ENCODE data around the gene ROCK2. TPM values are rescaled to one million over a fixed set of nuclear protein-coding genes. Genes with fewer than 3 reads are reported as not detected.
A peak's percentile ranks its signal among the peaks of the same experiment; 100 is the strongest.

ROCK2 gene
- total RNA-seq, 1 donor from 2014 or later: 41.7 TPM

- Mint-ChIP-seq H3K27me3 (no peaks in the 10 kb centered on the region), H3K9me3 (peaks cover 4% of the 10 kb centered on the region), H3K36me3 (peaks cover 9% of the 10 kb centered on the region), H3K27ac (no peak overlapping the region), H3K4me1 (ENCODE audit: unreplicated experiment) (peaks cover 7% of the 10 kb centered on the region), H3K4me3 (no peak overlapping the region)
- TF ChIP-seq, protein P1, sequence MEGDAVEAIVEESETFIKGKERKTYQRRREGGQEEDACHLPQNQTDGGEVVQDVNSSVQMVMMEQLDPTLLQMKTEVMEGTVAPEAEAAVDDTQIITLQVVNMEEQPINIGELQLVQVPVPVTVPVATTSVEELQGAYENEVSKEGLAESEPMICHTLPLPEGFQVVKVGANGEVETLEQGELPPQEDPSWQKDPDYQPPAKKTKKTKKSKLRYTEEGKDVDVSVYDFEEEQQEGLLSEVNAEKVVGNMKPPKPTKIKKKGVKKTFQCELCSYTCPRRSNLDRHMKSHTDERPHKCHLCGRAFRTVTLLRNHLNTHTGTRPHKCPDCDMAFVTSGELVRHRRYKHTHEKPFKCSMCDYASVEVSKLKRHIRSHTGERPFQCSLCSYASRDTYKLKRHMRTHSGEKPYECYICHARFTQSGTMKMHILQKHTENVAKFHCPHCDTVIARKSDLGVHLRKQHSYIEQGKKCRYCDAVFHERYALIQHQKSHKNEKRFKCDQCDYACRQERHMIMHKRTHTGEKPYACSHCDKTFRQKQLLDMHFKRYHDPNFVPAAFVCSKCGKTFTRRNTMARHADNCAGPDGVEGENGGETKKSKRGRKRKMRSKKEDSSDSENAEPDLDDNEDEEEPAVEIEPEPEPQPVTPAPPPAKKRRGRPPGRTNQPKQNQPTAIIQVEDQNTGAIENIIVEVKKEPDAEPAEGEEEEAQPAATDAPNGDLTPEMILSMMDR (conservative IDR thresholded peaks at IDR 0.05): no peak
- no peak for DNase-seq (ENCODE audit: extremely low spot score, unreplicated experiment)
Observed at GRCh38 chr2:11179196-11179595, 165.2 kb downstream of the ROCK2 start.

- no peak overlapping the region for H3K27ac Mint-ChIP-seq
- H3K4me3 Mint-ChIP-seq: no peak overlapping the region
- H3K9me3 Mint-ChIP-seq: peaks cover 4% of the 10 kb centered on the region
- H3K27me3 Mint-ChIP-seq: no peaks in the 10 kb centered on the region
- TF ChIP-seq, protein P1 (conservative IDR thresholded peaks at IDR 0.05): no peak
- no peak for DNase-seq (ENCODE audit: extremely low spot score, unreplicated experiment)
- peaks cover 9% of the 10 kb centered on the region for H3K36me3 Mint-ChIP-seq
- H3K4me1 Mint-ChIP-seq (ENCODE audit: unreplicated experiment): peaks cover 7% of the 10 kb centered on the region
Observed at GRCh38 chr2:11177871-11178690, 166.4 kb downstream of the ROCK2 start.

GRCh38 chr2:11175293-11175795, 169.1 kb downstream of the ROCK2 start:
- no peak overlapping the region for H3K4me3 Mint-ChIP-seq
- no peaks in the 10 kb centered on the region for H3K27me3 Mint-ChIP-seq
- H3K27ac Mint-ChIP-seq: peak overlapping the region; percentile 20
- H3K4me1 Mint-ChIP-seq (ENCODE audit: unreplicated experiment): peaks cover 7% of the 10 kb centered on the region
- no peak for DNase-seq (ENCODE audit: extremely low spot score, unreplicated experiment)
- TF ChIP-seq, protein P1 (conservative IDR thresholded peaks at IDR 0.05): no peak
- peaks cover 6% of the 10 kb centered on the region for H3K36me3 Mint-ChIP-seq
- peaks cover 4% of the 10 kb centered on the region for H3K9me3 Mint-ChIP-seq

DNA sequence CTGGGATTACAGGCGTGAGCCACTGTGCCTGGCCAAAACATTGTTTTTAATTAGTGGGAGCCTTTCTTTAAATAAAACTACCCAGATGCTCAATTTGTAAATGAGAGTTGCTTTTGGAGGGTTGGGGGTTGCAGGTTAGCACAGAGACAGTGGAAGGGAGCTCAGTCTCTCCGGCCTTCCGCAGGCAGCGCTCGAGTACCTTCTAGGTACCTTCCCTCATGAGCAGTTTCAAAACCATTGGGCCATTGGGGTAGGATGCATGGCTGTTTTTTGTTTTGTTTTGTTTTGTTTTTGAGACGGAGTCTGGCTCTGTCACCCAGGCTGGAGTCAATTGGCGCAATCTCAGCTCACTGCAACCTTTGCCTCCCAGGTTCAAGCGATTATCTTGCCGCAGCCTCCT, 170.2 kb downstream of the ROCK2 start:
- Mint-ChIP-seq H3K36me3 (peaks cover 6% of the 10 kb centered on the region), H3K27ac (no peak overlapping the region), H3K4me3 (no peak overlapping the region), H3K9me3 (peaks cover 4% of the 10 kb centered on the region), H3K27me3 (no peaks in the 10 kb centered on the region), H3K4me1 (ENCODE audit: unreplicated experiment) (peaks cover 7% of the 10 kb centered on the region)
- no peak for DNase-seq (ENCODE audit: extremely low spot score, unreplicated experiment)
- TF ChIP-seq, protein P1 (conservative IDR thresholded peaks at IDR 0.05): no peak

- DNase-seq (ENCODE audit: extremely low spot score, unreplicated experiment): no peak
- H3K27me3 Mint-ChIP-seq: no peaks in the 10 kb centered on the region
- H3K36me3 Mint-ChIP-seq: no peaks in the 10 kb centered on the region
- H3K4me3 Mint-ChIP-seq: no peak overlapping the region
- no peaks in the 10 kb centered on the region for H3K4me1 Mint-ChIP-seq (ENCODE audit: unreplicated experiment)
- TF ChIP-seq, protein P1 (conservative IDR thresholded peaks at IDR 0.05): no peak
- no peak overlapping the region for H3K27ac Mint-ChIP-seq
- no peaks in the 10 kb centered on the region for H3K9me3 Mint-ChIP-seq
Observed at GRCh38 chr2:11169333-11169732, 175.1 kb downstream of the ROCK2 start.

Measured in type B pancreatic cell (in vitro differentiated cells).